ENCODE results near the gene CCDC187.

- TF ChIP-seq POLR2A (IDR thresholded peaks at IDR 0.05; ENCODE audit: control extremely low read depth in 1 of 2, low read depth in 2 of 2, low read length in 2 of 2) (no peak), CTCF (IDR thresholded peaks at IDR 0.05; ENCODE audit: control extremely low read depth in 1 of 3, insufficient read depth in 1 of 3, low read depth in 1 of 3, low read length in 3 of 3) (no peak), YY1 (IDR thresholded peaks at IDR 0.05; ENCODE audit: low read depth, low read length) (no peak)
Measured at GRCh38 chr9:136297016-136297691, 6.7 kb downstream of the CCDC187 start.
